ENCODE results near the gene ERC1. TPM values are rescaled to one million over a fixed set of nuclear protein-coding genes. Genes with fewer than 3 reads are reported as not detected.

Gene ERC1
- total and polyA plus RNA-seq, 2 of the 4 experiments (the other 2 are of a cell fraction), result 11.6 to 25.6 TPM

DNA sequence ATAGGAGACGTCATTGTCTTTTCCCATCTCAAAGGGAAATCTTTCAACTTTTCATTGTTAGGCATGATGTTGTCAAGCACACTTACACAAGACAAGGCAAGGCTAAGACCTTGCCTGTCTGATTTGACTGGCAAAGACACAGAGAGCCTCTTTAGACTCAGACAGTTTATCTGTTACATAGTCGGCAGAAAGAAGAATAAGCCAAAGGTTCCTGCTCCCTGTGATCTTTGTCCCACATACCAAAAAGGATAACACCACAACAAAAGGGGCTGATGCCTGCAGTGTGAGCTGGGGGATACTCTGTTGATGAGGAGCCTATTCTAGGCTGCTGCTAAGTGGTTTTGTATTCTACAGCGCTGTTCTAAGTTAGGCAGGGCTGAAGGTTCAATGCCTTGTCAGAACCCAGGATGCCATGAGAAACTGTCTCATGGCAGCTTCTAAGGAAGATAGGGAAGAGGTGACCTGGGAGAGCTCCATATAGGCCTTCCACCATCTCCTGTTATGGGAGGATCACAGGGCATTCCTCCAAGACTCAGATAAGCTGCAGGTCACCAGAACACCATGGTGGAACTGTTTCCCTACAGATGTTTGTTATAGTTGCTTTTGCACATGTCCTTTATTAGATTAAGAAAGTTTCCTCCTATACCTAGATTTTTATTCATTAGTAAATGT is 12.7 kb downstream of the ERC1 start:
- H3K56ac ChIP-seq (ENCODE audit: extremely low read depth, insufficient read depth, low read length), result no peak overlapping the region
- no peaks in the 10 kb centered on the region for H3K9me1 ChIP-seq (ENCODE audit: insufficient read depth, low read length)
- ATAC-seq (ENCODE audit: low read depth), result no peak
- no peak overlapping the region for H3K18ac ChIP-seq (ENCODE audit: low read depth, low read length)
- H2AFZ ChIP-seq (replicated peaks; ENCODE audit: low read length, poor library complexity), result no peak overlapping the region
- 100% methylated on average over 1 of the region's 3 CpGs; no CpG with 5 or more reads in 1 of the 2 experiments for WGBS, 2 experiments (ENCODE audit: extremely low coverage in 2 of 2, insufficient read length in 1 of 2)
- no peak overlapping the region for H3K4ac ChIP-seq (ENCODE audit: low read depth, low read length)
- dilution Hi-C loops (cut with HindIII; ENCODE audit: low sequenced_read_pairs, unreplicated experiment), result no loop called here
- H3K9me3 ChIP-seq (ENCODE audit: control insufficient read depth, insufficient read depth, low read length), result no peaks in the 10 kb centered on the region
- in situ Hi-C loops (cut with MboI; ENCODE audit: low sequenced_read_pairs), result no loop called here
- H3K4me2 ChIP-seq (ENCODE audit: low read depth, low read length), result no peak overlapping the region; the same call in 1 of the 2 replicates
- H3K36me3 ChIP-seq (ENCODE audit: control insufficient read depth, insufficient read depth, low read length), result peaks cover 5% of the 10 kb centered on the region
- no peak overlapping the region for H3K4me3 ChIP-seq (ENCODE audit: insufficient read depth, low read depth, low read length)
- H2BK20ac ChIP-seq (ENCODE audit: low read depth, low read length), result no peak overlapping the region
- CTCF ChIA-PET, result interaction anchor here (0.7 kb wide), 1 partner anchor 524 kb away, joined by 5 read pairs; no protein-coding TSS in a partner anchor
- H4K5ac ChIP-seq (ENCODE audit: low read depth, low read length), result no peak overlapping the region
- no peaks in the 10 kb centered on the region for H3K27me3 ChIP-seq (ENCODE audit: control insufficient read depth, insufficient read depth, low read length)
- peaks cover 3% of the 10 kb centered on the region for H3K4me1 ChIP-seq (ENCODE audit: control insufficient read depth, insufficient read depth, low read length)
- H3K23ac ChIP-seq (ENCODE audit: low read depth, low read length), result no peak overlapping the region
- no peak overlapping the region for H2BK5ac ChIP-seq (ENCODE audit: low read depth, low read length, poor library complexity, severe bottlenecking)
- H2BK15ac ChIP-seq (ENCODE audit: low read depth, low read length), result no peak overlapping the region
- H2AK9ac ChIP-seq (replicated peaks; ENCODE audit: low read depth, low read length, poor library complexity), result no peak overlapping the region
- no peak overlapping the region for H2AK5ac ChIP-seq (ENCODE audit: low read depth, low read length)
- no peak overlapping the region for H3K27ac ChIP-seq (ENCODE audit: insufficient read depth, low read length)
- no peak overlapping the region for H4K8ac ChIP-seq (ENCODE audit: low read depth in 2 of 2, low read length in 2 of 2)
- peaks cover 29% of the 10 kb centered on the region for H4K20me1 ChIP-seq (ENCODE audit: insufficient read depth, low read length)
- DNase-seq, result no peak
- no peak for TF ChIP-seq MAFK (IDR thresholded peaks at IDR 0.05; ENCODE audit: low read depth, low read length)
- no peak for TF ChIP-seq CHD1 (IDR thresholded peaks at IDR 0.05; ENCODE audit: low read depth, low read length)
- no peak for TF ChIP-seq SMC3 (IDR thresholded peaks at IDR 0.05; ENCODE audit: low read depth, low read length)
- TF ChIP-seq RCOR1 (IDR thresholded peaks at IDR 0.05; ENCODE audit: insufficient replicate concordance, low read length), result no peak
- TF ChIP-seq NFE2L2 (IDR thresholded peaks at IDR 0.05; ENCODE audit: low read depth, low read length), result no peak
- TF ChIP-seq, protein P1, sequence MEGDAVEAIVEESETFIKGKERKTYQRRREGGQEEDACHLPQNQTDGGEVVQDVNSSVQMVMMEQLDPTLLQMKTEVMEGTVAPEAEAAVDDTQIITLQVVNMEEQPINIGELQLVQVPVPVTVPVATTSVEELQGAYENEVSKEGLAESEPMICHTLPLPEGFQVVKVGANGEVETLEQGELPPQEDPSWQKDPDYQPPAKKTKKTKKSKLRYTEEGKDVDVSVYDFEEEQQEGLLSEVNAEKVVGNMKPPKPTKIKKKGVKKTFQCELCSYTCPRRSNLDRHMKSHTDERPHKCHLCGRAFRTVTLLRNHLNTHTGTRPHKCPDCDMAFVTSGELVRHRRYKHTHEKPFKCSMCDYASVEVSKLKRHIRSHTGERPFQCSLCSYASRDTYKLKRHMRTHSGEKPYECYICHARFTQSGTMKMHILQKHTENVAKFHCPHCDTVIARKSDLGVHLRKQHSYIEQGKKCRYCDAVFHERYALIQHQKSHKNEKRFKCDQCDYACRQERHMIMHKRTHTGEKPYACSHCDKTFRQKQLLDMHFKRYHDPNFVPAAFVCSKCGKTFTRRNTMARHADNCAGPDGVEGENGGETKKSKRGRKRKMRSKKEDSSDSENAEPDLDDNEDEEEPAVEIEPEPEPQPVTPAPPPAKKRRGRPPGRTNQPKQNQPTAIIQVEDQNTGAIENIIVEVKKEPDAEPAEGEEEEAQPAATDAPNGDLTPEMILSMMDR (conservative IDR thresholded peaks at IDR 0.05; ENCODE audit: low read depth, low read length), result no peak
- TF ChIP-seq, protein P2, sequence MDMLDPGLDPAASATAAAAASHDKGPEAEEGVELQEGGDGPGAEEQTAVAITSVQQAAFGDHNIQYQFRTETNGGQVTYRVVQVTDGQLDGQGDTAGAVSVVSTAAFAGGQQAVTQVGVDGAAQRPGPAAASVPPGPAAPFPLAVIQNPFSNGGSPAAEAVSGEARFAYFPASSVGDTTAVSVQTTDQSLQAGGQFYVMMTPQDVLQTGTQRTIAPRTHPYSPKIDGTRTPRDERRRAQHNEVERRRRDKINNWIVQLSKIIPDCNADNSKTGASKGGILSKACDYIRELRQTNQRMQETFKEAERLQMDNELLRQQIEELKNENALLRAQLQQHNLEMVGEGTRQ (IDR thresholded peaks at IDR 0.05; ENCODE audit: low read depth, low read length), result no peak
- no peak for TF ChIP-seq ELK1 (IDR thresholded peaks at IDR 0.05; ENCODE audit: borderline replicate concordance, low read depth, low read length)
- TF ChIP-seq CEBPB (IDR thresholded peaks at IDR 0.05; ENCODE audit: low read depth, low read length), result no peak
- no peak for TF ChIP-seq RFX5 (IDR thresholded peaks at IDR 0.05; ENCODE audit: low read depth, low read length)
- no peak for TF ChIP-seq BHLHE40 (IDR thresholded peaks at IDR 0.05; ENCODE audit: low read depth, low read length)
- no peak for TF ChIP-seq POLR2A (IDR thresholded peaks at IDR 0.05; ENCODE audit: low read depth, low read length)
- no peak for TF ChIP-seq MXI1 (IDR thresholded peaks at IDR 0.05; ENCODE audit: borderline replicate concordance, low read depth, low read length)
- TF ChIP-seq MAZ (IDR thresholded peaks at IDR 0.05; ENCODE audit: borderline replicate concordance, low read depth, low read length), result no peak
- no peak for TF ChIP-seq RAD21 (IDR thresholded peaks at IDR 0.05; ENCODE audit: low read length)
- TF ChIP-seq FOS (IDR thresholded peaks at IDR 0.05; ENCODE audit: low read depth, low read length), result no peak
- H2BK120ac ChIP-seq (ENCODE audit: low read depth, low read length), result no peak overlapping the region
- no peak overlapping the region for H4K91ac ChIP-seq (ENCODE audit: insufficient read depth, low read depth, low read length)
- H3K9ac ChIP-seq (ENCODE audit: low read depth, low read length), result no peak overlapping the region
- intact Hi-C loops (cut with micrococcal nuclease), result no loop called here
- POLR2A ChIA-PET (ENCODE audit: unreplicated experiment), result no interaction called here
- H3K14ac ChIP-seq (replicated peaks; ENCODE audit: low read depth, low read length), result peak overlapping the region; percentile 56; the same call in 1 of the 2 replicates
- H3K79me1 ChIP-seq (ENCODE audit: low read depth in 1 of 2, low read length in 2 of 2), result peaks cover 31 to 63% of the 10 kb centered on the region in 2 experiments
- BruUV-seq (replicated peaks), result no TSS peak
